Endothelial cell of umbilical vein (primary cell): Measurements from ENCODE around the gene BORA. TPM values are rescaled to one million over a fixed set of nuclear protein-coding genes. Genes with fewer than 3 reads are reported as not detected.
A peak's percentile ranks its signal among the peaks of the same experiment; 100 is the strongest.
"Not testable (repeated sequence)": the region's sequence is repeated elsewhere in the genome, so short reads cannot be mapped to it uniquely, and the experiment has no call there.

Experiments used
- BruUV-seq: library from RNA; stranded (reverse); fragments of 400-500 nt; replicated peaks from 2 replicates; lab custom pipeline; 2021; lab: Mats Ljungman, UMichigan
- CTCF ChIA-PET: fragments of 300-600, 350-600 bp; sonication (Branson Sonifier 250); formaldehyde crosslinking; loops from one replicate; lab custom pipeline; 2021; ENCODE audit warnings: antibody characterized with exemption, inconsistent platforms; lab: Charles Lee
- POLR2A ChIA-PET: fragments of 300-600, 350-600 bp; sonication (Branson Sonifier 250); formaldehyde crosslinking; loops from one replicate; lab custom pipeline; 2021; ENCODE audit warnings: antibody characterized with exemption, inconsistent platforms; lab: Charles Lee
- DNase-seq: peaks from one replicate; pipeline ENCODE4 v3.0.0-alpha.2; 2011; ENCODE audit warnings: low read depth, low spot score
- FAIRE-seq: peaks from 2 replicates; lab custom pipeline; 2011; peaks lifted over from hg19 to GRCh38; lab: Jason Lieb, UNC
- H2AFZ ChIP-seq: 2 replicates; pipeline ENCODE4 v1.6.0; 2012; ENCODE audit warnings: low read depth, low read length, control low read depth, inconsistent platforms
- H3K27ac ChIP-seq: 2 replicates; pipeline ENCODE4 v1.5.1; 2011; ENCODE audit warnings: low read depth, mild to moderate bottlenecking, control low read depth, low read length, moderate library complexity; ENCODE audit not compliant: insufficient read depth
- H3K27me3 ChIP-seq, 2 experiments: 2 replicates each; pipeline versions ENCODE4 v1.6.0 to v1.6.1; 2011; ENCODE audit warnings: low read length in 2 of 2, mixed read lengths in 1 of 2; ENCODE audit not compliant: control insufficient read depth in 2 of 2, insufficient read depth in 2 of 2
- H3K36me3 ChIP-seq, 2 experiments: 2 replicates in 1 of 2; 3 replicates in 1 of 2; pipeline ENCODE4 v1.5.1; 2011; ENCODE audit warnings: low read length in 2 of 2, mild to moderate bottlenecking in 1 of 2, moderate library complexity in 1 of 2; ENCODE audit not compliant: control insufficient read depth in 2 of 2, insufficient read depth in 2 of 2; ENCODE audit errors: extremely low read depth in 1 of 2
- H3K4me1 ChIP-seq: 3 replicates; pipeline ENCODE4 v1.5.1; 2011; ENCODE audit warnings: mild to moderate bottlenecking, low read length; ENCODE audit not compliant: control insufficient read depth, insufficient read depth; ENCODE audit errors: extremely low read depth
- H3K4me2 ChIP-seq: 2 replicates; pipeline ENCODE4 v1.6.1; 2011; ENCODE audit warnings: low read length, control low read depth, mixed read lengths; ENCODE audit not compliant: insufficient read depth
- H3K4me3 ChIP-seq, 3 experiments: fragments of 200-600 bp in 1 of 3; sonication (generic), shearing (Covaris generic) in 1 of 3; replicated peaks in 1 of 3; 2 replicates each; pipeline ENCODE4 v1.5.1; 2011 to 2016; ENCODE audit warnings: control low read depth in 3 of 3, low read length in 3 of 3, mild to moderate bottlenecking in 2 of 3, inconsistent platforms in 1 of 3, low read depth in 1 of 3, moderate library complexity in 1 of 3; ENCODE audit not compliant: insufficient read depth in 1 of 3
- H3K79me2 ChIP-seq: 2 replicates; pipeline ENCODE4 v1.6.0; 2012; ENCODE audit warnings: low read length, inconsistent platforms; ENCODE audit not compliant: control insufficient read depth, insufficient read depth
- H3K9ac ChIP-seq: replicated peaks from 2 replicates; pipeline ENCODE3; 2011; ENCODE audit warnings: low read length, control low read depth; ENCODE audit not compliant: insufficient read depth; ENCODE audit errors: extremely low read depth
- H3K9me1 ChIP-seq: replicated peaks from 3 replicates; pipeline ENCODE4 v1.6.0; 2011; ENCODE audit warnings: mild to moderate bottlenecking, low read length; ENCODE audit not compliant: control insufficient read depth, insufficient read depth; ENCODE audit errors: extremely low read depth
- H3K9me3 ChIP-seq: replicated peaks from 2 replicates; pipeline ENCODE4 v1.5.1; 2012; ENCODE audit warnings: low read length, inconsistent platforms; ENCODE audit not compliant: control insufficient read depth, insufficient read depth
- H4K20me1 ChIP-seq: replicated peaks from 2 replicates; pipeline ENCODE3; 2011; ENCODE audit warnings: mild to moderate bottlenecking, low read length; ENCODE audit not compliant: control insufficient read depth, insufficient read depth; ENCODE audit errors: extremely low read depth
- CTCF ChIP-seq, 2 donors: IDR thresholded peaks; 1 replicate in 1 of 2; 2 replicates in 1 of 2; pipeline ENCODE4 v1.5.1; 2011; ENCODE audit warnings: low read length in 2 of 2, mild to moderate bottlenecking in 2 of 2, moderate library complexity in 2 of 2, control low read depth in 1 of 2, inconsistent platforms in 1 of 2, low read depth in 1 of 2; ENCODE audit not compliant: insufficient read depth in 1 of 2; ENCODE audit errors: extremely low read depth in 1 of 2
- EZH2 ChIP-seq: IDR thresholded peaks from 2 replicates; pipeline ENCODE4 v1.6.1; 2012; ENCODE audit warnings: borderline replicate concordance, low read depth, mild to moderate bottlenecking, moderate library complexity, low read length, inconsistent platforms; ENCODE audit not compliant: severe bottlenecking
- FOS ChIP-seq: IDR thresholded peaks from 2 replicates; pipeline ENCODE4 v1.6.1; 2011; ENCODE audit warnings: mild to moderate bottlenecking, low read length, moderate library complexity, borderline replicate concordance; ENCODE audit not compliant: insufficient read depth
- MAX ChIP-seq: IDR thresholded peaks from 2 replicates; pipeline ENCODE4 v1.6.1; 2011; ENCODE audit not compliant: insufficient read depth, insufficient read length
- dilution Hi-C: fragments of 300-500 bp; cut with MboI; formaldehyde crosslinking; loops from one replicate; pipeline ENCODE4 v1.15.0; 2019; ENCODE audit warnings: low sequenced_read_pairs; ENCODE audit not compliant: extremely low pct_ligation_motif_present
- intact Hi-C: fragments of 100-400 bp; cut with micrococcal nuclease; formaldehyde crosslinking; loops from one replicate; pipeline ENCODE4 v1.10.0; 2022
- polyA plus RNA-seq, 4 experiments: library from polyadenylated mRNA; depleted of rRNA in 3 of 4; stranded (reverse) in 3 of 4; unstranded in 1 of 4; fragments of >200 nt; gene quantifications; 2 replicates each; pipeline versions ENCODE4 v1.2.1 to v1.2.3, GENCODE V29; 2011 to 2012; ENCODE audit warnings: missing spikeins in 1 of 4
- total RNA-seq: library from RNA; stranded (reverse); gene quantifications from 2 replicates; pipeline ENCODE4 v1.2.3, GENCODE V29; 2021

BORA gene
- total and polyA plus RNA-seq, 2 donors (not counting 3 experiments of a cell fraction or from before 2014, with no cell fraction given) = 3.2 to 11.2 TPM

GRCh38 chr13:72782717-72783116 lies 55.0 kb downstream of the BORA start:
- FAIRE-seq (no peak), DNase-seq (peak; percentile 54)
- Histone ChIP-seq H2AFZ (peak overlapping the region; percentile 63), H4K20me1 (no peaks in the 10 kb centered on the region), H3K4me1 (peaks cover 25% of the 10 kb centered on the region), H3K79me2 (peaks cover 82% of the 10 kb centered on the region), H3K36me3 (peaks cover 0 to 11% of the 10 kb centered on the region in 2 experiments), H3K4me3 (peak overlapping the region; percentile 45 to 96 (median 69)), H3K27ac (peak overlapping the region; percentile 60), H3K9ac (peak overlapping the region; percentile 72), H3K4me2 (peak overlapping the region; percentile 99), H3K9me3 (no peaks in the 10 kb centered on the region), H3K27me3 (no peaks in the 10 kb centered on the region), H3K9me1 (no peaks in the 10 kb centered on the region)
- intact Hi-C loops (loop anchor here (10.0 kb wide), 1 partner anchor 892 kb away; no protein-coding TSS in a partner anchor), dilution Hi-C loops (no loop called here)
- BruUV-seq = no TSS peak
- ChIA-PET CTCF (no interaction called here), POLR2A (no interaction called here)
- TF ChIP-seq EZH2 (no peak), CTCF (IDR thresholded peaks at IDR 0.05; ENCODE audit: extremely low read depth in 1 of 2, insufficient read depth in 1 of 2, low read depth in 1 of 2, low read length in 2 of 2) (no peak), MAX (no peak), FOS (no peak)

GRCh38 chr13:72784679-72785078 lies 57.0 kb downstream of the BORA start:
- H3K27me3 ChIP-seq, H3K9me1 ChIP-seq, H3K27ac ChIP-seq, dilution Hi-C loops, CTCF ChIA-PET, H2AFZ ChIP-seq, FAIRE-seq, DNase-seq, H3K36me3 ChIP-seq, H3K9me3 ChIP-seq, H3K4me3 ChIP-seq, POLR2A ChIA-PET, H3K4me2 ChIP-seq, H4K20me1 ChIP-seq, H3K9ac ChIP-seq, BruUV-seq: not testable (repeated sequence)
- Histone ChIP-seq H3K4me1 (peaks cover 21% of the 10 kb centered on the region), H3K79me2 (peaks cover 70% of the 10 kb centered on the region)
- intact Hi-C loops = loop anchor here (10.0 kb wide), 1 partner anchor 890 kb away; no protein-coding TSS in a partner anchor
